H1 (cell line): Measurements from ENCODE around the gene ALKBH1. TPM values are rescaled to one million over a fixed set of nuclear protein-coding genes. Genes with fewer than 3 reads are reported as not detected.

ENCODE experiments used
- CTCF ChIA-PET: fragments of 300-600 bp; sonication (Branson Sonifier 250); formaldehyde crosslinking; loops from one replicate; lab custom pipeline; 2021; ENCODE audit not compliant: partially characterized antibody; lab: Charles Lee
- POLR2A ChIA-PET: fragments of 300-600 bp; sonication (Branson Sonifier 250); formaldehyde crosslinking; loops from one replicate; lab custom pipeline; 2021; ENCODE audit warnings: inconsistent platforms; ENCODE audit not compliant: partially characterized antibody; lab: Charles Lee
- DNase-seq, 2 experiments: peaks; one replicate each; pipeline versions ENCODE4 v3.0.0 to v3.0.0-alpha.2; 2010 to 2022; ENCODE audit warnings: low spot score in 2 of 2, low read depth in 1 of 2, mixed read lengths in 1 of 2
- FAIRE-seq: peaks from 2 replicates; lab custom pipeline; 2011; peaks lifted over from hg19 to GRCh38; lab: Jason Lieb, UNC
- H2AFZ ChIP-seq: 2 replicates; pipeline ENCODE4 v1.8.1; 2012; ENCODE audit warnings: low read length, inconsistent platforms
- H2AK5ac ChIP-seq: 2 replicates; pipeline ENCODE4 v1.6.1; 2013; ENCODE audit warnings: low read depth, low read length
- H2BK120ac ChIP-seq: replicated peaks from 2 replicates; pipeline ENCODE3; 2013; ENCODE audit warnings: low read depth, low read length, inconsistent platforms
- H2BK12ac ChIP-seq: 2 replicates; pipeline ENCODE4 v1.6.1; 2013; ENCODE audit warnings: low read depth, low read length
- H2BK15ac ChIP-seq: 2 replicates; pipeline ENCODE4 v1.6.1; 2013; ENCODE audit warnings: low read length
- H2BK20ac ChIP-seq: 2 replicates; pipeline ENCODE4 v1.6.1; 2013; ENCODE audit warnings: low read length
- H2BK5ac ChIP-seq: 2 replicates; pipeline ENCODE4 v1.6.1; 2013; ENCODE audit warnings: low read depth, low read length
- H3K14ac ChIP-seq: 2 replicates; pipeline ENCODE4 v1.6.1; 2013; ENCODE audit warnings: inconsistent platforms; ENCODE audit not compliant: insufficient read length
- H3K18ac ChIP-seq: 2 replicates; pipeline ENCODE4 v1.6.1; 2013; ENCODE audit warnings: low read length; ENCODE audit errors: extremely low read depth
- H3K23ac ChIP-seq: 2 replicates; pipeline ENCODE4 v1.6.1; 2013; ENCODE audit warnings: inconsistent platforms; ENCODE audit not compliant: insufficient read length
- H3K23me2 ChIP-seq: 2 replicates; pipeline ENCODE4 v1.6.1; 2013; ENCODE audit warnings: low read depth, low read length
- H3K27ac ChIP-seq: 2 replicates; pipeline ENCODE4 v1.6.1; 2011; ENCODE audit warnings: low read depth, low read length, inconsistent platforms
- H3K27me3 ChIP-seq, 4 experiments: replicated peaks in 1 of 4; 1 replicate in 1 of 4; 2 replicates in 3 of 4; pipeline versions ENCODE4 v1.6.1 to v1.8.1; 2011 to 2013; ENCODE audit warnings: low read length in 3 of 4, mild to moderate bottlenecking in 3 of 4, inconsistent platforms in 2 of 4, mixed read lengths in 2 of 4, moderate library complexity in 1 of 4; ENCODE audit not compliant: control insufficient read depth in 3 of 4, insufficient read depth in 3 of 4; ENCODE audit errors: extremely low read depth in 1 of 4
- H3K36me3 ChIP-seq, 4 experiments: 2 replicates each; pipeline versions ENCODE4 v1.6.1 to v1.8.1; 2011 to 2013; ENCODE audit warnings: mild to moderate bottlenecking in 4 of 4, low read length in 3 of 4, moderate library complexity in 2 of 4, control low read depth in 1 of 4, inconsistent platforms in 1 of 4; ENCODE audit not compliant: insufficient read depth in 4 of 4, control insufficient read depth in 2 of 4
- H3K4ac ChIP-seq: replicated peaks from 2 replicates; pipeline ENCODE3; 2013; ENCODE audit warnings: low read length, low read depth, mixed read lengths, inconsistent platforms; ENCODE audit not compliant: insufficient read length
- H3K4me1 ChIP-seq, 4 experiments: replicated peaks in 1 of 4; 1 replicate in 1 of 4; 2 replicates in 3 of 4; pipeline versions ENCODE4 v1.6.1 to v1.8.1; 2011 to 2013; ENCODE audit warnings: low read length in 3 of 4, inconsistent platforms in 2 of 4, mixed read lengths in 1 of 4; ENCODE audit not compliant: insufficient read depth in 4 of 4, control insufficient read depth in 3 of 4
- H3K4me2 ChIP-seq, 2 experiments: 2 replicates each; pipeline versions ENCODE4 v1.6.1 to v1.8.1; 2011 to 2013; ENCODE audit warnings: low read depth in 2 of 2, low read length in 2 of 2, control low read depth in 1 of 2, inconsistent platforms in 1 of 2, mild to moderate bottlenecking in 1 of 2; ENCODE audit not compliant: insufficient read depth in 1 of 2
- H3K4me3 ChIP-seq, 4 experiments: fragments of 200-600, 300-600 bp in 1 of 4; sonication (generic), shearing (Covaris generic), sonication (Bioruptor Twin) in 1 of 4; 2 replicates each; pipeline versions ENCODE4 v1.5.1 to v1.8.1; 2011 to 2016; ENCODE audit warnings: low read length in 4 of 4, low read depth in 3 of 4, control low read depth in 2 of 4, inconsistent platforms in 2 of 4, mild to moderate bottlenecking in 2 of 4, mixed read lengths in 1 of 4, moderate library complexity in 1 of 4; ENCODE audit not compliant: insufficient read depth in 2 of 4; ENCODE audit errors: extremely low read depth in 1 of 4
- H3K56ac ChIP-seq: replicated peaks from 2 replicates; pipeline ENCODE3; 2013; ENCODE audit warnings: low read depth, mild to moderate bottlenecking, mixed read lengths, low read length, inconsistent platforms; ENCODE audit not compliant: insufficient read length
- H3K79me1 ChIP-seq: 2 replicates; pipeline ENCODE4 v1.6.1; 2013; ENCODE audit warnings: low read depth, low read length, control low read depth
- H3K79me2 ChIP-seq, 2 experiments: 2 replicates each; pipeline versions ENCODE4 v1.6.1 to v1.8.1; 2012 to 2013; ENCODE audit warnings: low read length in 2 of 2, mild to moderate bottlenecking in 2 of 2, inconsistent platforms in 1 of 2; ENCODE audit not compliant: insufficient read depth in 2 of 2, control insufficient read depth in 1 of 2
- H3K9ac ChIP-seq, 4 experiments: replicated peaks in 1 of 4; 1 replicate in 1 of 4; 2 replicates in 3 of 4; pipeline versions ENCODE4 v1.6.1 to v1.8.1; 2011 to 2013; ENCODE audit warnings: low read depth in 3 of 4, low read length in 3 of 4, control low read depth in 2 of 4, mild to moderate bottlenecking in 2 of 4, moderate library complexity in 2 of 4, inconsistent platforms in 1 of 4; ENCODE audit errors: extremely low read depth in 1 of 4
- H3K9me3 ChIP-seq, 2 experiments: 2 replicates each; pipeline versions ENCODE4 v1.6.1 to v1.8.1; 2012 to 2013; ENCODE audit warnings: mild to moderate bottlenecking in 2 of 2, moderate library complexity in 2 of 2, control low read depth in 1 of 2, inconsistent platforms in 1 of 2, low read depth in 1 of 2, low read length in 1 of 2, mixed read lengths in 1 of 2; ENCODE audit not compliant: insufficient read depth in 2 of 2
- H4K20me1 ChIP-seq, 2 experiments: replicated peaks in 1 of 2; 2 replicates each; pipeline versions ENCODE3 to v1.8.1; 2011 to 2013; ENCODE audit warnings: inconsistent platforms in 2 of 2, low read length in 2 of 2, mild to moderate bottlenecking in 1 of 2; ENCODE audit not compliant: insufficient read depth in 2 of 2, control insufficient read depth in 1 of 2
- H4K5ac ChIP-seq: 2 replicates; pipeline ENCODE4 v1.6.1; 2013; ENCODE audit warnings: low read length, low read depth, mixed read lengths, inconsistent platforms; ENCODE audit not compliant: insufficient read length
- H4K8ac ChIP-seq: 2 replicates; pipeline ENCODE4 v1.8.0; 2013; ENCODE audit warnings: mild to moderate bottlenecking, moderate library complexity, low read length, inconsistent platforms; ENCODE audit not compliant: insufficient read depth; ENCODE audit errors: extremely low read depth
- H4K91ac ChIP-seq: replicated peaks from 2 replicates; pipeline ENCODE3; 2013; ENCODE audit warnings: low read length, mixed read lengths, inconsistent platforms; ENCODE audit not compliant: insufficient read length
- BACH1 ChIP-seq: IDR thresholded peaks from 2 replicates; pipeline ENCODE4 v1.6.1; 2012; ENCODE audit warnings: low read length, improper control_type of control experiment
- CEBPB ChIP-seq: IDR thresholded peaks from 2 replicates; pipeline ENCODE4 v1.6.1; 2012; ENCODE audit warnings: low read depth, low read length
- JUND ChIP-seq: IDR thresholded peaks from 2 replicates; pipeline ENCODE4 v1.6.1; 2011; ENCODE audit warnings: mild to moderate bottlenecking, improper control_type of control experiment, low read length
- RBBP5 ChIP-seq: IDR thresholded peaks from 2 replicates; pipeline ENCODE4 v1.7.1; 2012; ENCODE audit warnings: low read depth, mild to moderate bottlenecking, inconsistent platforms, low read length, moderate library complexity, borderline replicate concordance
- RFX5 ChIP-seq: IDR thresholded peaks from 2 replicates; pipeline ENCODE4 v1.6.1; 2011; ENCODE audit warnings: low read depth, low read length, improper control_type of control experiment, borderline replicate concordance
- RNF2 ChIP-seq: fragments of 200-900, 300-1000 bp; sonication (generic); IDR thresholded peaks from 2 replicates; pipeline ENCODE4 v1.7.1; 2016; ENCODE audit warnings: borderline replicate concordance, low read depth, mild to moderate bottlenecking, antibody characterized with exemption, low read length; ENCODE audit not compliant: poor library complexity, severe bottlenecking; ENCODE audit errors: missing control alignments
- RXRA ChIP-seq: IDR thresholded peaks from 2 replicates; pipeline ENCODE4 v1.6.1; 2011; ENCODE audit warnings: low read depth, mild to moderate bottlenecking, low read length, moderate library complexity; ENCODE audit not compliant: insufficient read depth
- SIN3A ChIP-seq, 2 experiments: IDR thresholded peaks in 1 of 2; conservative IDR thresholded peaks in 1 of 2; 2 replicates each; pipeline ENCODE4 v1.6.1; 2011 to 2012; ENCODE audit warnings: low read length in 2 of 2, improper control_type of control experiment in 1 of 2, low read depth in 1 of 2, mild to moderate bottlenecking in 1 of 2
- SP4 ChIP-seq: IDR thresholded peaks from 2 replicates; pipeline ENCODE4 v1.6.1; 2012; ENCODE audit warnings: low read length, inconsistent platforms
- ZNF274 ChIP-seq: IDR thresholded peaks from 2 replicates; pipeline ENCODE4 v1.7.0; 2012; ENCODE audit warnings: low read length, borderline replicate concordance; ENCODE audit errors: extremely low read depth
- WGBS, 2 experiments: shearing (Covaris generic) in 1 of 2; methylation state at CpG; one replicate each; pipeline versions ENCODE4 v1.1.6 to v1.1.7; 2013 to 2015; ENCODE audit warnings: low lambda C conversion rate in 2 of 2, mixed read lengths in 2 of 2, inconsistent platforms in 1 of 2, low coverage in 1 of 2, missing lambda C conversion rate in 1 of 2; ENCODE audit not compliant: insufficient replicate concordance in 2 of 2, insufficient coverage in 1 of 2, insufficient read length in 1 of 2; ENCODE audit errors: extremely low coverage in 1 of 2, missing lambda C conversion rate in 1 of 2; 5-methylcytosine and 5-hydroxymethylcytosine counted together
- polyA plus RNA-seq, 7 experiments: library from polyadenylated mRNA; depleted of rRNA in 3 of 7; stranded (reverse) in 5 of 7; unstranded in 2 of 7; fragments of >200 nt in 5 of 7; fragments of 200-250 nt in 2 of 7; gene quantifications; 1 replicate in 5 of 7; 2 replicates in 1 of 7; 4 replicates in 1 of 7; pipeline versions ENCODE4 v1.2.1 to v1.2.3, GENCODE V29; 2011 to 2013; ENCODE audit warnings: missing spikeins in 2 of 7, mixed read lengths in 2 of 7
- total RNA-seq: library from RNA; stranded (reverse); fragmentation: NEBNext Ultra II Directional; extraction: Animal tissue kit (Norgen Biotek cat#: 25700); gene quantifications from 2 replicates; pipeline ENCODE4 v1.2.1, GENCODE V29; 2021
- TF ChIP-seq, protein P1 (sequence below), 3 experiments: IDR thresholded peaks; 1 replicate in 2 of 3; 2 replicates in 1 of 3; pipeline versions ENCODE4 v1.5.1 to v1.6.1; 2011; ENCODE audit warnings: low read length in 3 of 3, mild to moderate bottlenecking in 3 of 3, inconsistent platforms in 2 of 3, low read depth in 1 of 3, moderate library complexity in 1 of 3; ENCODE audit not compliant: insufficient read depth in 1 of 3; ENCODE audit errors: control extremely low read depth in 1 of 3

The ALKBH1 gene
- total and polyA plus RNA-seq, 2 of the 8 experiments (the other 6 are each of a cell fraction or from before 2014, with no cell fraction given), result 14.3 to 20.0 TPM

DNA sequence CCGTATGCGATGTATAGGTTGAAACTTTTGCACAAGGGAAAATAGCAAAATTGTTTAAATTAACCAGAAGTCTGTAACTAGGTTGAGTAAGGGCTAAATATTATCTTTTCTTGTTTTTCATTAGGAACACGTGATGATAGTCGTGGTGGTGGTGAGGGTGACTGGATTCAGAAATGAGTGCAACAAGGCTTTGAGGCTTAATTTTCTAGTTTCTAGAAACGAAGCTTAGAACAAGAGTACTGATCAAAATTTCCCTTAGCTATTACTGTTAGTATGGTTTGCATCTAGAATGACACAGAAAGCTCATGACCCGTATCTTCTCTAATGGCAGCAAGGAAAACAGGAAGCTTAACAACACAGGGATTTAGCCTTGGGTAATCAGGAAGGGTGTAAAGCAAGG lies 7.1 kb upstream of the ALKBH1 start:
- peaks cover 6 to 11% of the 10 kb centered on the region in 2 experiments for H4K20me1 ChIP-seq
- no peak overlapping the region for H3K18ac ChIP-seq
- no peak for FAIRE-seq
- no peak overlapping the region for H2BK120ac ChIP-seq
- POLR2A ChIA-PET, result interaction anchor here (0.9 to 2.2 kb wide), 4 partner anchors 9 to 27 kb away, joined by 4 to 5 read pairs (median 5); no protein-coding TSS in a partner anchor
- peaks cover 6 to 44% of the 10 kb centered on the region in 2 experiments; a peak in 3 of 4 replicates for H3K79me2 ChIP-seq
- H3K23ac ChIP-seq, result no peak overlapping the region
- WGBS, 2 experiments, result 97% methylated on average over 6 of the region's 6 CpGs; no CpG with 5 or more reads in 1 of the 2 experiments
- no peak overlapping the region for H2BK12ac ChIP-seq
- no peak overlapping the region for H2AK5ac ChIP-seq
- H4K91ac ChIP-seq, result no peak overlapping the region
- no peak overlapping the region for H4K8ac ChIP-seq
- H3K79me1 ChIP-seq, result peaks cover 4% of the 10 kb centered on the region; the same call in 1 of the 2 replicates
- no peak overlapping the region for H3K4ac ChIP-seq
- H3K27ac ChIP-seq, result no peak overlapping the region
- H2BK5ac ChIP-seq, result no peak overlapping the region
- no peak overlapping the region for H3K4me3 ChIP-seq
- no peak overlapping the region for H3K9ac ChIP-seq
- peaks cover 21 to 89% (median 67%) of the 10 kb centered on the region in 4 experiments for H3K36me3 ChIP-seq
- no peak overlapping the region for H3K14ac ChIP-seq
- no peaks in the 10 kb centered on the region for H3K27me3 ChIP-seq
- H2BK20ac ChIP-seq, result no peak overlapping the region
- H3K4me1 ChIP-seq, result no peaks in the 10 kb centered on the region
- no peak overlapping the region for H2AFZ ChIP-seq
- no peaks in the 10 kb centered on the region for H3K23me2 ChIP-seq
- H2BK15ac ChIP-seq, result no peak overlapping the region
- DNase-seq, result no peak
- H3K4me2 ChIP-seq, result no peak overlapping the region
- no peaks in the 10 kb centered on the region for H3K9me3 ChIP-seq
- H4K5ac ChIP-seq, result no peak overlapping the region
- H3K56ac ChIP-seq, result no peak overlapping the region
- CTCF ChIA-PET, result interaction anchor here (0.5 kb wide), 1 partner anchor 247 kb away, joined by 3 read pairs; no protein-coding TSS in a partner anchor
- no peak for TF ChIP-seq BACH1
- TF ChIP-seq ZNF274, result no peak
- TF ChIP-seq, protein P1, sequence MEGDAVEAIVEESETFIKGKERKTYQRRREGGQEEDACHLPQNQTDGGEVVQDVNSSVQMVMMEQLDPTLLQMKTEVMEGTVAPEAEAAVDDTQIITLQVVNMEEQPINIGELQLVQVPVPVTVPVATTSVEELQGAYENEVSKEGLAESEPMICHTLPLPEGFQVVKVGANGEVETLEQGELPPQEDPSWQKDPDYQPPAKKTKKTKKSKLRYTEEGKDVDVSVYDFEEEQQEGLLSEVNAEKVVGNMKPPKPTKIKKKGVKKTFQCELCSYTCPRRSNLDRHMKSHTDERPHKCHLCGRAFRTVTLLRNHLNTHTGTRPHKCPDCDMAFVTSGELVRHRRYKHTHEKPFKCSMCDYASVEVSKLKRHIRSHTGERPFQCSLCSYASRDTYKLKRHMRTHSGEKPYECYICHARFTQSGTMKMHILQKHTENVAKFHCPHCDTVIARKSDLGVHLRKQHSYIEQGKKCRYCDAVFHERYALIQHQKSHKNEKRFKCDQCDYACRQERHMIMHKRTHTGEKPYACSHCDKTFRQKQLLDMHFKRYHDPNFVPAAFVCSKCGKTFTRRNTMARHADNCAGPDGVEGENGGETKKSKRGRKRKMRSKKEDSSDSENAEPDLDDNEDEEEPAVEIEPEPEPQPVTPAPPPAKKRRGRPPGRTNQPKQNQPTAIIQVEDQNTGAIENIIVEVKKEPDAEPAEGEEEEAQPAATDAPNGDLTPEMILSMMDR (IDR thresholded peaks at IDR 0.05; ENCODE audit: control extremely low read depth in 1 of 3, insufficient read depth in 1 of 3, low read depth in 1 of 3, low read length in 3 of 3), result no peak
- no peak for TF ChIP-seq SP4
- no peak for TF ChIP-seq SIN3A (conservative IDR thresholded peaks at IDR 0.05 in 1 of 2, IDR thresholded peaks at IDR 0.05 in 1 of 2; ENCODE audit: low read depth in 1 of 2, low read length in 2 of 2)
- no peak for TF ChIP-seq RXRA
- no peak for TF ChIP-seq RNF2
- no peak for TF ChIP-seq RFX5
- TF ChIP-seq RBBP5, result no peak
- TF ChIP-seq CEBPB, result no peak
- no peak for TF ChIP-seq JUND
